CD14-positive monocyte (primary cell): ENCODE data around the gene ZFHX3. TPM values are rescaled to one million over a fixed set of nuclear protein-coding genes. Genes with fewer than 3 reads are reported as not detected.

Experiments
- DNase-seq, 3 donors: peaks; one replicate each; pipeline ENCODE4 v3.0.0-alpha.2; 2011 to 2022
- H2AFZ ChIP-seq: 2 replicates; pipeline ENCODE4 v1.6.0; 2012; ENCODE audit warnings: mild to moderate bottlenecking, low read depth, low read length, inconsistent platforms; ENCODE audit not compliant: insufficient read depth, poor library complexity, severe bottlenecking
- H3K27ac ChIP-seq, 2 donors: 1 replicate in 1 of 2; 2 replicates in 1 of 2; pipeline ENCODE4 v1.5.1; 2012 to 2013; ENCODE audit warnings: low read length in 2 of 2, control low read depth in 1 of 2, inconsistent platforms in 1 of 2, low read depth in 1 of 2, mild to moderate bottlenecking in 1 of 2
- H3K27me3 ChIP-seq, 2 donors: one replicate each; pipeline versions ENCODE4 v1.6.0 to v1.6.1; 2011 to 2013; ENCODE audit warnings: low read length in 2 of 2; ENCODE audit not compliant: control insufficient read depth in 2 of 2, insufficient read depth in 2 of 2
- H3K36me3 ChIP-seq, 2 donors: replicated peaks in 1 of 2; 1 replicate in 1 of 2; 2 replicates in 1 of 2; pipeline versions ENCODE4 v1.5.1 to v1.6.1; 2012 to 2013; ENCODE audit warnings: low read length in 2 of 2, control low read depth in 1 of 2, inconsistent platforms in 1 of 2, mild to moderate bottlenecking in 1 of 2; ENCODE audit not compliant: insufficient read depth in 2 of 2, control insufficient read depth in 1 of 2
- H3K4me1 ChIP-seq, 2 donors: 1 replicate in 1 of 2; 2 replicates in 1 of 2; pipeline versions ENCODE4 v1.5.1 to v1.6.1; 2012 to 2013; ENCODE audit warnings: low read length in 2 of 2, control low read depth in 1 of 2, inconsistent platforms in 1 of 2, mild to moderate bottlenecking in 1 of 2, moderate library complexity in 1 of 2; ENCODE audit not compliant: insufficient read depth in 2 of 2, control insufficient read depth in 1 of 2
- H3K4me2 ChIP-seq: replicated peaks from 2 replicates; pipeline ENCODE3; 2012; ENCODE audit warnings: low read length, moderate library complexity, mild to moderate bottlenecking; ENCODE audit not compliant: poor library complexity, severe bottlenecking; ENCODE audit errors: extremely low read depth
- H3K4me3 ChIP-seq, 3 experiments: fragments of 200-600 bp in 1 of 3; sonication (generic) in 1 of 3; replicated peaks in 1 of 3; 1 replicate in 2 of 3; 2 replicates in 1 of 3; pipeline ENCODE4 v1.5.1; 2011 to 2013; ENCODE audit warnings: low read length in 3 of 3, mild to moderate bottlenecking in 3 of 3, control low read depth in 2 of 3, low read depth in 2 of 3, inconsistent platforms in 1 of 3, moderate library complexity in 1 of 3
- H3K79me2 ChIP-seq: 2 replicates; pipeline ENCODE4 v1.6.0; 2012; ENCODE audit warnings: mild to moderate bottlenecking, control low read depth, inconsistent platforms, low read length, moderate library complexity; ENCODE audit not compliant: insufficient read depth
- H3K9ac ChIP-seq: 2 replicates; pipeline ENCODE4 v1.6.0; 2017; ENCODE audit warnings: low read length, mild to moderate bottlenecking; ENCODE audit not compliant: insufficient read depth, poor library complexity, severe bottlenecking
- H3K9me3 ChIP-seq, 2 donors: replicated peaks in 1 of 2; 1 replicate in 1 of 2; 2 replicates in 1 of 2; pipeline versions ENCODE4 v1.5.1 to v1.6.1; 2012 to 2013; ENCODE audit warnings: low read length in 2 of 2, control low read depth in 1 of 2; ENCODE audit not compliant: control insufficient read depth in 1 of 2, insufficient read depth in 1 of 2
- H4K20me1 ChIP-seq: 2 replicates; pipeline ENCODE4 v1.6.0; 2012; ENCODE audit warnings: mild to moderate bottlenecking, low read length, control low read depth, moderate library complexity; ENCODE audit not compliant: insufficient read depth
- H3K27ac Mint-ChIP-seq, 7 donors: one replicate each; pipeline ENCODE4 v1.8.0; 2020; ENCODE audit warnings: mild to moderate bottlenecking in 7 of 7, mixed read lengths in 7 of 7, moderate library complexity in 6 of 7, inconsistent platforms in 2 of 7
- H3K27me3 Mint-ChIP-seq, 3 donors: one replicate each; pipeline ENCODE4 v1.8.0; 2021 to 2022; ENCODE audit warnings: low read depth in 3 of 3, mild to moderate bottlenecking in 3 of 3, mixed read lengths in 3 of 3, moderate library complexity in 3 of 3, inconsistent platforms in 1 of 3
- H3K36me3 Mint-ChIP-seq, 2 donors: one replicate each; pipeline ENCODE4 v1.8.0; 2020; ENCODE audit warnings: mixed read lengths in 2 of 2, inconsistent platforms in 1 of 2, mild to moderate bottlenecking in 1 of 2
- H3K4me1 Mint-ChIP-seq: one replicate; pipeline ENCODE4 v1.8.0; 2020; ENCODE audit warnings: mild to moderate bottlenecking, mixed read lengths
- H3K4me3 Mint-ChIP-seq, 2 donors: one replicate each; pipeline ENCODE4 v1.8.0; 2020; ENCODE audit warnings: mild to moderate bottlenecking in 2 of 2, mixed read lengths in 2 of 2, moderate library complexity in 1 of 2
- H3K9me3 Mint-ChIP-seq, 7 donors: one replicate each; pipeline ENCODE4 v1.8.0; 2020 to 2022; ENCODE audit warnings: mixed read lengths in 7 of 7, mild to moderate bottlenecking in 6 of 7, moderate library complexity in 6 of 7, inconsistent platforms in 2 of 7
- WGBS: methylation state at CpG from one replicate; pipeline ENCODE4 v1.1.5; 2013; ENCODE audit warnings: missing lambda C conversion rate; ENCODE audit not compliant: insufficient coverage; 5-methylcytosine and 5-hydroxymethylcytosine counted together
- intact Hi-C, 2 donors: fragments of 100-400 bp; cut with micrococcal nuclease; formaldehyde crosslinking; loops; one replicate each; pipeline versions ENCODE4 v1.15.0 to v1.15.1; 2023
- polyA plus RNA-seq, 3 donors: library from polyadenylated mRNA; depleted of rRNA in 1 of 3; unstranded in 2 of 3; stranded (reverse) in 1 of 3; fragments of 300-500 nt in 2 of 3; fragments of >200 nt in 1 of 3; fragmentation: Illumina TruSeq in 2 of 3; gene quantifications; 1 replicate in 2 of 3; 2 replicates in 1 of 3; pipeline ENCODE4 v1.2.3, GENCODE V29; 2012 to 2021
- TF ChIP-seq, protein P1 (sequence below): fragments of 200-600 bp; IDR thresholded peaks from one replicate; pipeline ENCODE4 v1.8.0; 2022; ENCODE audit warnings: antibody characterized with exemption, mild to moderate bottlenecking

ZFHX3 gene
- polyA plus RNA-seq, 3 donors = 0.42 to 4.2 (median 0.43) TPM

DNA sequence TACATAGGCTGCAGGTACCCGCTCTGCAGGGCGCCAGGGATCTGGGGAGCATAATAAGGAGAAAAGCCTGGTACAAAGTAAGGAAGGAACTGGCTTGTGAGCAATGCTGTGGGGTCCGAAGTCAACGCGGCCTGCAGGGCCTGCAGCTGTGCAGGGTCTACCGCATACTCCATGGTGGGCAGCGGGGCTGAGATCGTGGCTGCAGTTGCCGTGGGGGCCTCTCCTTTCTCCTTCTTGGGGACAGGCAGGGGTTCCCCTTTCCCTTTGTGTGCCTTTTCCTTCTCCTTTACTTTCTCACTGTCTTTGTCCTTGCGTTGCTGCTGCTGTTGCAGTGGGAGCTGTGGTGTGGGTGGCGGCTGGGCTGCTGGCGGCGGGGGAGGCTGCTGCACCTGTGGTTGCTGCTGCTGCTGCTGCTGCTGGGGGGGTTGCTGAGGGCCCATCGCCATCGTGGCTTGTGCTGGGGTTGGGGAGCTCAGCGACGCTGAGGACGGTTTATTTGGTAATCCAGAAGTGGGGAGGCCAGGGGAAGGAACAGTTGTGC is 259.6 kb downstream of the ZFHX3 start:
- peaks cover 12 to 23% of the 10 kb centered on the region in 2 donors for H3K36me3 Mint-ChIP-seq
- H3K79me2 ChIP-seq = no peaks in the 10 kb centered on the region
- TF ChIP-seq, protein P1, sequence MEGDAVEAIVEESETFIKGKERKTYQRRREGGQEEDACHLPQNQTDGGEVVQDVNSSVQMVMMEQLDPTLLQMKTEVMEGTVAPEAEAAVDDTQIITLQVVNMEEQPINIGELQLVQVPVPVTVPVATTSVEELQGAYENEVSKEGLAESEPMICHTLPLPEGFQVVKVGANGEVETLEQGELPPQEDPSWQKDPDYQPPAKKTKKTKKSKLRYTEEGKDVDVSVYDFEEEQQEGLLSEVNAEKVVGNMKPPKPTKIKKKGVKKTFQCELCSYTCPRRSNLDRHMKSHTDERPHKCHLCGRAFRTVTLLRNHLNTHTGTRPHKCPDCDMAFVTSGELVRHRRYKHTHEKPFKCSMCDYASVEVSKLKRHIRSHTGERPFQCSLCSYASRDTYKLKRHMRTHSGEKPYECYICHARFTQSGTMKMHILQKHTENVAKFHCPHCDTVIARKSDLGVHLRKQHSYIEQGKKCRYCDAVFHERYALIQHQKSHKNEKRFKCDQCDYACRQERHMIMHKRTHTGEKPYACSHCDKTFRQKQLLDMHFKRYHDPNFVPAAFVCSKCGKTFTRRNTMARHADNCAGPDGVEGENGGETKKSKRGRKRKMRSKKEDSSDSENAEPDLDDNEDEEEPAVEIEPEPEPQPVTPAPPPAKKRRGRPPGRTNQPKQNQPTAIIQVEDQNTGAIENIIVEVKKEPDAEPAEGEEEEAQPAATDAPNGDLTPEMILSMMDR = no peak
- H3K4me1 ChIP-seq = peaks cover 22 to 23% of the 10 kb centered on the region in 2 donors
- H3K27me3 Mint-ChIP-seq = peaks cover 3 to 7% (median 4%) of the 10 kb centered on the region in 3 donors
- H2AFZ ChIP-seq = no peak overlapping the region
- 37% methylated on average over 15 of the region's 18 CpGs for WGBS
- peaks cover 27% of the 10 kb centered on the region for H3K4me1 Mint-ChIP-seq
- H3K4me3 Mint-ChIP-seq = peak overlapping the region; percentile 81 to 90
- H3K27ac ChIP-seq = peak overlapping the region; percentile 22 to 76
- peak overlapping the region; percentile 76 for H3K4me2 ChIP-seq
- no peaks in the 10 kb centered on the region for H3K9me3 Mint-ChIP-seq
- peaks cover 0 to 8% of the 10 kb centered on the region in 2 donors for H3K36me3 ChIP-seq
- no peaks in the 10 kb centered on the region for H3K9me3 ChIP-seq
- H3K27me3 ChIP-seq = no peaks in the 10 kb centered on the region
- H3K27ac Mint-ChIP-seq = peak overlapping the region; percentile 42 to 93 (median 86)
- H3K9ac ChIP-seq = peak overlapping the region; percentile 78
- DNase-seq = peak; percentile 31 to 49 (median 48)
- H4K20me1 ChIP-seq = no peaks in the 10 kb centered on the region
- intact Hi-C loops = loop anchor here (5.0 to 10.0 kb wide), 3 partner anchors 121 to 144 kb away; no protein-coding TSS in a partner anchor
- peak overlapping the region; percentile 38 to 71 (median 50) for H3K4me3 ChIP-seq

DNA sequence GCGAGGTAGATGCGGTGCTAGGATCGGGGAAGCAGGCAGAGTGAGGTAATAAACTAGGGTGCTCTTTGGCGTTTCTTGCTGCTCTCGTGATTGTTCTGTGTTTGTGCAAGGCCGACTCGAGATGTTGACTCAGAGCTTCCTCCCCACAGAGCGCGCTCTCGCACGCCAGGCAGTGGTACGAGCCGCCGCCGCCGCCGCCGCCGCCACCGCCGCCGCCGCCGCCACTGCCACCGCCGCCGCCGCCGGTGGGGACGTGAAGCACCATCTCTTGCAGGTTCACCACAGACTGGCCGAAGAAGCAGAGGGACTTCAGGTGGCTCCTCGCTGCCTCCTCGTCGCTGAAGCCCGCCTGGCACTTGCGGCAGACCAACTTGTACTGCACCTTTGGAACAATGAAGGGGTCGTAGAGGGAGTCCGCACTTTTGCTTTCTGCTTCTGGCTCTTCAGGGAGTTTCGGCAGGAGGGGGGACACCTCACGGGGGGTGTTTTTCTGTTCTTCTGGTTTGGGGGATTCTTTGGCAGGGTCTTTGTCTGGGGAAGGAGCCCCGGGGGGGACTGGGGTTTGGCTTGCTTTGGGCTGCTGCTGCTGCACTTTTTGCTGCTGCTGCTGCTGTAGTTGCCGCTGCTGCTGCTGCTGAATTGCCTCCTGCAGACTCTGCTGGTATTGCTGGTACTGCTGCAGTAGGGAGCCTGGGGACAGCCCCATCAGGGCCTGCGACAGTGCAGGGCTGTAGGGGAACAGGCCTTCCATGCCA is 260.2 kb downstream of the ZFHX3 start:
- 6% methylated on average over 43 of the region's 43 CpGs for WGBS
- Mint-ChIP-seq H3K36me3 (peaks cover 12 to 19% of the 10 kb centered on the region in 2 donors), H3K4me1 (peaks cover 27% of the 10 kb centered on the region), H3K4me3 (peak overlapping the region; percentile 81 to 90), H3K9me3 (no peaks in the 10 kb centered on the region), H3K27ac (peak overlapping the region; percentile 85 to 97 (median 93)), H3K27me3 (peaks cover 3 to 7% (median 4%) of the 10 kb centered on the region in 3 donors)
- H3K9me3 ChIP-seq = no peaks in the 10 kb centered on the region
- H3K4me2 ChIP-seq = peak overlapping the region; percentile 76
- H3K27ac ChIP-seq = peak overlapping the region; percentile 62 to 86
- peaks cover 0 to 1% of the 10 kb centered on the region in 2 donors for H3K36me3 ChIP-seq
- H2AFZ ChIP-seq = peak overlapping the region; percentile 40
- peaks cover 22 to 23% of the 10 kb centered on the region in 2 donors for H3K4me1 ChIP-seq
- H3K27me3 ChIP-seq = no peaks in the 10 kb centered on the region
- peak overlapping the region; percentile 78 for H3K9ac ChIP-seq
- H3K79me2 ChIP-seq = no peaks in the 10 kb centered on the region
- TF ChIP-seq, protein P1 = no peak
- no peaks in the 10 kb centered on the region for H4K20me1 ChIP-seq
- intact Hi-C loops = loop anchor here (5.0 to 10.0 kb wide), 3 partner anchors 120 to 145 kb away; no protein-coding TSS in a partner anchor
- H3K4me3 ChIP-seq = peak overlapping the region; percentile 38 to 71 (median 50)
- DNase-seq = peak; percentile 95 to 98 (median 96)
